NCI-H2081 treated with DMSO at 0.1 percent for 48 hours (cell line): ENCODE data around the gene ANXA4.

Source experiments
- DNase-seq: peaks from one replicate; lab custom pipeline; 2025; lab: John Stamatoyannopoulos, UW

The ANXA4 gene

GRCh38 chr2:69847068-69847828, 105.3 kb downstream of the ANXA4 start:
- DNase-seq, result no peak

DNA sequence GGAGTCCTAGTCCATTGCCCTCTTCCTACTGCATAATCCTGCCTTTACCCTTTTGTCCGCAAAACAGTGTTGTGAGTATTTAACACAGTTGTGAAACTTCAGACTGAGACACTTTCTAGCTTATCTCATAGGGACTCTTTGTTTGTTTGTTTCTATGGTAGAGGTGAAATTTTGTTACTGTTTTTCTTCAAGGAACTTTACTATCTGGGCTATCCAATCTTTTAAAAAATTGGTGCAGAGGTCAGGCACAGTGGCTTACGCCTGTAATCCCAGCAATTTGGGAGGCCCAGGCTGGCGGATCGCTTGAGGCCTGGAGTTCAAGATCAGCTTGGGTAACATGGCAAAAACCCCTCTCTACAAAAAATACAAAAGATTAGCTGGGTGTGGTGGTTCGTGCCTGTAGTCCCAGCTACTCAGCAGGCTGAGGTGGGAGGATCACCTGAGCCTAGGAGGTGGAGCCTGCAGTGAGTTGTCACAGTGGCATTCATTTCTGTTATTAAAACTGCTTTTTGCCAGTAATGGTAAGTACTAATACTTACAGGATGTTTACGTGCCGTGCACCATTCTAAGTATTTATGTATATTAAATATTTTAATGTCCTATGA, 106.4 kb downstream of the ANXA4 start:
- no peak for DNase-seq

DNA sequence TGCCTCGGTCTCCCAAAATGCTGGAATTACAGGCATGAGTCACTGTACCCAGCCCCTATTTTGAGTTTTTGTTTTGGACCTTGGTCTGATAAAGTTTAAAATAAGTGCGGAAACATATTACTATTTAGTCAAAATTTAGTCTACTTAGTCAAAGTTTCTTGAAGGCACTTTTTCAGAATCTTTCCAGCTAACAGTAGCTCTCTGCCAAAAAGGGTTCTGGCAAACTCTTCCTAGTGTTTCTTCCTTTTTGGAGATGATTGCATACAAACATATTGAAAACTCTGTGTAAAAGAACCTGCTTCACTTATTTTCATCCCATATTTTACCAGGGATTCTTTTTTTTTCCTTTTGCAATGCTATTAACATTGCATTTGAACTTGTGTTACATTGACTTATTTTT, 116.3 kb downstream of the ANXA4 start:
- no peak for DNase-seq

DNA sequence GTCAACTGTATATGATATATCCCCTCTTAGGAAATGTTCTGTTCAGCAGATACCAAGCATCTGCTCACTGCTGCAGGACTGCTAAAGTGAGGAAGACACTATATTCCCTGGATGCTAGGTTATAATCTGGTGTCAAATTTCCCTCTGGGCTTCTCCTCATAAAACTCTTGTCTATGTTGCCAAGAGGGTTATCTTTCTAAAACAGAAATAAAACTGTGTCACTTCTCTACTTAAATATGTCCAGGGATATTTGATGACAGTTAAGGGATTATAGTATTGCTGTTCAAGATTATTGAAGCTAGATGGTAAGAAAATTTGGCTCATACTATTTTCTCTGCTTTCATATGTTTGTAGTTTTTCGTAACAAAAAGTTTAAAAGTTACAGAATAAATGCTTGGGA, 121.4 kb downstream of the ANXA4 start:
- no peak for DNase-seq
